Prostate gland (tissue), 2 donors: Measurements from ENCODE around the gene WWC2. TPM values are rescaled to one million over a fixed set of nuclear protein-coding genes. Genes with fewer than 3 reads are reported as not detected.
"Not testable (repeated sequence)": the region's sequence is repeated elsewhere in the genome, so short reads cannot be mapped to it uniquely, and the experiment has no call there.

ENCODE experiments used
- DNase-seq: peaks from one replicate; pipeline ENCODE4 v3.0.0-alpha.2; 2019; ENCODE audit warnings: low spot score
- H3K27ac ChIP-seq, 2 donors: fragments of 200-600 bp; sonication (generic); 2 replicates each; pipeline ENCODE4 v1.5.1; 2017 to 2019
- H3K27me3 ChIP-seq: fragments of 200-600 bp; sonication (generic); replicated peaks from 2 replicates; pipeline ENCODE4 v1.5.1; 2019; ENCODE audit not compliant: insufficient read depth
- H3K36me3 ChIP-seq, 2 donors: fragments of 200-600 bp; sonication (generic); 1 replicate in 1 of 2; 2 replicates in 1 of 2; pipeline versions ENCODE4 v1.5.1 to v1.8.1; 2017 to 2019
- H3K4me1 ChIP-seq: fragments of 200-600 bp; sonication (generic); replicated peaks from 2 replicates; pipeline ENCODE4 v1.5.1; 2019
- H3K4me3 ChIP-seq, 2 donors: fragments of 200-600 bp; sonication (generic); 2 replicates each; pipeline ENCODE4 v1.5.1; 2017 to 2019
- H3K9me3 ChIP-seq: fragments of 200-600 bp; sonication (generic); 2 replicates; pipeline ENCODE4 v1.5.1; 2017
- POLR2A ChIP-seq: fragments of 450-650 bp; IDR thresholded peaks from one replicate; pipeline ENCODE4 v1.6.1; 2016; ENCODE audit warnings: antibody characterized with exemption, mild to moderate bottlenecking
- POLR2AphosphoS5 ChIP-seq: sonication (generic); formaldehyde crosslinking; IDR thresholded peaks from one replicate; pipeline ENCODE4 v1.6.1; 2017; ENCODE audit warnings: antibody characterized with exemption
- WGBS: methylation state at CpG from one replicate; pipeline ENCODE4 v1.1.5; 2018; 5-methylcytosine and 5-hydroxymethylcytosine counted together
- intact Hi-C: fragments of 100-400 bp; cut with DNase I; formaldehyde crosslinking; loops from one replicate; pipeline ENCODE4 v1.14.2; 2022
- total RNA-seq, 2 donors: library from RNA; depleted of rRNA; stranded (reverse); fragments of >200 nt; gene quantifications; one replicate each; pipeline ENCODE4 v1.1.0, GENCODE V29; 2016
- TF ChIP-seq, protein P1 (sequence below), 4 experiments: fragments of 200-600 bp in 2 of 4; fragments of 450-650 bp in 2 of 4; sonication (generic) in 2 of 4; IDR thresholded peaks; 1 replicate in 3 of 4; 2 replicates in 1 of 4; pipeline ENCODE4 v1.5.1; 2016 to 2019; ENCODE audit warnings: antibody characterized with exemption in 4 of 4, mild to moderate bottlenecking in 2 of 4, moderate library complexity in 2 of 4

WWC2 gene
- total RNA-seq, 2 donors from 2014 or later, result 17.6 to 44.1 TPM

GRCh38 chr4:183323295-183323694 is 224.2 kb downstream of the WWC2 start:
- 88% methylated on average over 6 of the region's 6 CpGs for WGBS
- DNase-seq, result no peak
- intact Hi-C loops, result no loop called here
- TF ChIP-seq POLR2A (no peak), POLR2AphosphoS5 (no peak)
- TF ChIP-seq, protein P1, sequence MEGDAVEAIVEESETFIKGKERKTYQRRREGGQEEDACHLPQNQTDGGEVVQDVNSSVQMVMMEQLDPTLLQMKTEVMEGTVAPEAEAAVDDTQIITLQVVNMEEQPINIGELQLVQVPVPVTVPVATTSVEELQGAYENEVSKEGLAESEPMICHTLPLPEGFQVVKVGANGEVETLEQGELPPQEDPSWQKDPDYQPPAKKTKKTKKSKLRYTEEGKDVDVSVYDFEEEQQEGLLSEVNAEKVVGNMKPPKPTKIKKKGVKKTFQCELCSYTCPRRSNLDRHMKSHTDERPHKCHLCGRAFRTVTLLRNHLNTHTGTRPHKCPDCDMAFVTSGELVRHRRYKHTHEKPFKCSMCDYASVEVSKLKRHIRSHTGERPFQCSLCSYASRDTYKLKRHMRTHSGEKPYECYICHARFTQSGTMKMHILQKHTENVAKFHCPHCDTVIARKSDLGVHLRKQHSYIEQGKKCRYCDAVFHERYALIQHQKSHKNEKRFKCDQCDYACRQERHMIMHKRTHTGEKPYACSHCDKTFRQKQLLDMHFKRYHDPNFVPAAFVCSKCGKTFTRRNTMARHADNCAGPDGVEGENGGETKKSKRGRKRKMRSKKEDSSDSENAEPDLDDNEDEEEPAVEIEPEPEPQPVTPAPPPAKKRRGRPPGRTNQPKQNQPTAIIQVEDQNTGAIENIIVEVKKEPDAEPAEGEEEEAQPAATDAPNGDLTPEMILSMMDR (IDR thresholded peaks at IDR 0.05), result no peak
- Histone ChIP-seq H3K27me3 (no peaks in the 10 kb centered on the region), H3K9me3 (no peaks in the 10 kb centered on the region), H3K4me3 (no peak overlapping the region), H3K36me3 (no peaks in the 10 kb centered on the region), H3K4me1 (no peaks in the 10 kb centered on the region), H3K27ac (no peak overlapping the region)

DNA sequence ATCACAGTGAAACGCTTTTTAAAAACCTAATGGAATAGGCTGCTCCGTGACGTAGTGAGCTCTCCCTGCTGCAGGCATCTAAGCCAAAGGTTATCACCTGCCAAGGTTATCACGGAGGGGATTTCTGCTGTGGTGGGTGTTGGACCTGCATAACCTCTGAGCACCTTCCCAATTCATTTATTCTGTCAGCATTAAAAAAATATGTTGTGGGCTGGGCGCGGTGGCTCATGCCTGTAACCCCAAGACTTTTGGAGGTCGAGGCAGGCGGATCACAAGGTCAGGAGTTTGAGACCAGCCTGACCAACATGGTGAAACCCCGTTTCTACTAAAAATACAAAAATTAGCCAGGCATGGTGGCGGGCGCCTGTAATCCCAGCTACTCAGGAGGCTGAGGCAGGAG is 225.0 kb downstream of the WWC2 start:
- H3K4me1 ChIP-seq, H3K4me3 ChIP-seq, H3K27ac ChIP-seq, intact Hi-C loops, H3K9me3 ChIP-seq, H3K27me3 ChIP-seq, DNase-seq, H3K36me3 ChIP-seq: not testable (repeated sequence)
- WGBS, result 98% methylated on average over 11 of the region's 11 CpGs

DNA sequence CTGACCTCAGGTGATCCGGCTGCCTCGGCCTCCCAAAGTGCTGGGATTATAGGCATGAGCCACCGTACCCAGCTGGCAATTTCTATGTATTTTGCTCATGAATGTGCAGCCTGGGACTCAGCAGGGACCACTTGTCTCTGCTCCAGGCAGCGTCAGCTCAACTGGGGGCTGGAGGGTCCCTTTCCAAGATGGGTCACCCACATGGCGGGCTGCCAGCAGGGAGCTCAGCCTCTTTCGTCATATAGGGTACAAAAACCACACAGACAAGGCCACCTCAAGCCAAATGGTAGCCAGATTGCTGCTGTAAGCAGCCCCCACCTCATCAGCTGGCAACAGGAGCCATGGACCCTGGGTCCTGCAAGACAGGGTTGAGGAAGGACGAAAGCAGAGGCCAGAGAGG is 225.6 kb downstream of the WWC2 start:
- no peak overlapping the region for H3K27ac ChIP-seq
- H3K27me3 ChIP-seq, result no peaks in the 10 kb centered on the region
- intact Hi-C loops, result no loop called here
- 94% methylated on average over 7 of the region's 7 CpGs for WGBS
- H3K4me3 ChIP-seq, result no peak overlapping the region
- no peaks in the 10 kb centered on the region for H3K9me3 ChIP-seq
- DNase-seq, result no peak
- H3K36me3 ChIP-seq, result no peaks in the 10 kb centered on the region
- TF ChIP-seq POLR2A (no peak), POLR2AphosphoS5 (no peak)
- TF ChIP-seq, protein P1 (IDR thresholded peaks at IDR 0.05), result no peak
- H3K4me1 ChIP-seq, result no peaks in the 10 kb centered on the region

DNA sequence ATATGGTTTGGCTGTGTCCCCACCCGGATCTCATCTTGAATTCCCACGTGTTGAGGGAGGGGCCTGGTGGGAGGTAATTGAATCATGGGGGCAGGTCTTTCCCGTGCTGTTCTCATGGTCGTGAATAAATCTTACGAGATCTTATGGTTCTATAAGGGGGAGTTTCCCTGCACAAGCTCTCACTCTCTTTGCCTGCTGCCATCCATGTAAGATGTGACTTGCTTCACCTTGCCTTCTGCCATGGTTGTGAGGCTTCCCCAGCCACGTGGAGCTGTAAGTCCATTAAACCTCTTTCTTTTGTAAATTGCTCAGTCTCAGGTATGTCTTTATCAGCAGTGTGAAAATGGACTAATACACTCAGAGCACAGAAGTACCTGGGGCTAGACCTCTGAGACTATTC is 227.3 kb downstream of the WWC2 start:
- intact Hi-C loops, H3K4me1 ChIP-seq, H3K4me3 ChIP-seq, H3K9me3 ChIP-seq, DNase-seq, H3K27ac ChIP-seq, H3K36me3 ChIP-seq, H3K27me3 ChIP-seq: not testable (repeated sequence)
- 88% methylated on average over 6 of the region's 6 CpGs for WGBS

DNA sequence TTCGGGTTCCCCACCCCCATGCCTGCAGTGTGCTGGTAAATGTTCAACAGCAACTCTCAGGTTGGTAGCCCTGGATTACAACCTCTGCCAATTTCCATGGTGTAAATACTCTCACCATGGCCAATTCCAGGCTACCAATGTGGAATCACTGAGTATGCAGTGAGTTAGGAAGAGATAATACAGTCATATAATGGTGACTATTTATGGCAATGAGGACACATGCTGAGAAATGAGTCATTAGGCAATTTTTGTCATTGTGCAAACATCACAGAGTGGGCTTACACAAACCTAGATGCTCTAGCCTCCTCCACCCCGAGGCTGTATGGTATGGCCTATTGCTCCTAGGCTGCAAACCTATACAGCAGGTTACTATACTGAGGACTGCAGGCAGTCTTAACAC is 227.8 kb downstream of the WWC2 start:
- no peak for DNase-seq
- 89% methylated on average over 2 of the region's 2 CpGs for WGBS
- H3K4me1 ChIP-seq, result no peaks in the 10 kb centered on the region
- intact Hi-C loops, result no loop called here
- no peaks in the 10 kb centered on the region for H3K9me3 ChIP-seq
- no peak overlapping the region for H3K27ac ChIP-seq
- H3K4me3 ChIP-seq, result no peak overlapping the region
- no peaks in the 10 kb centered on the region for H3K27me3 ChIP-seq
- no peaks in the 10 kb centered on the region for H3K36me3 ChIP-seq
- TF ChIP-seq, protein P1 (IDR thresholded peaks at IDR 0.05), result no peak
- TF ChIP-seq POLR2A, result no peak
- TF ChIP-seq POLR2AphosphoS5, result no peak

DNA sequence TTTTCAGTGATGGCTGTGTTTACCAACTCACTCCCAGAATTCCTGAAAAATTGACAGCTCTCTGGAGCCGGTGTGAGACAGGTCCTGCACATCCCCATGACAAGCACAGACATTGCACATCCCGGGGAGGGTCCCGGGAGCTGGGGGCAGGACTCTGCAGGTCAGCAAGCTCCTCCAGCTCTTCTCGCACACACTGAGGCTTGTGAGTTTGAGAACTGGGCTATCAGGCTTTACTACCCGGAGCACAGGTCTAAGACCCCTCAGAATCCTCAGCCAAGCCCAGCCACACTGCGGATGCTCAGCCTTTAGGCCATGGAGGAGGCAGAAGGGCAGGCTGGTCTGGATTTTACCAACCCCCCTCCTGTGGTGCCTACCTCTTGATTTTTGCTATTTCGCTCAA is 228.8 kb downstream of the WWC2 start:
- H3K27ac ChIP-seq, result no peak overlapping the region
- H3K36me3 ChIP-seq, result no peaks in the 10 kb centered on the region
- H3K4me3 ChIP-seq, result no peak overlapping the region
- DNase-seq, result no peak
- no peak for TF ChIP-seq POLR2AphosphoS5
- TF ChIP-seq, protein P1 (IDR thresholded peaks at IDR 0.05), result no peak
- no peak for TF ChIP-seq POLR2A
- intact Hi-C loops, result no loop called here
- WGBS, result 90% methylated on average over 7 of the region's 7 CpGs
- H3K27me3 ChIP-seq, result no peaks in the 10 kb centered on the region
- H3K4me1 ChIP-seq, result no peaks in the 10 kb centered on the region
- no peaks in the 10 kb centered on the region for H3K9me3 ChIP-seq
